Ascending aorta (tissue), 2 donors: ENCODE data around the gene DNASE2B. TPM values are rescaled to one million over a fixed set of nuclear protein-coding genes. Genes with fewer than 3 reads are reported as not detected.

Experiments used
- DNase-seq, 2 donors: peaks; one replicate each; pipeline ENCODE4 v3.0.0-alpha.2; 2019; ENCODE audit warnings: low spot score in 2 of 2
- H3K27ac ChIP-seq, 2 donors: fragments of 200-600 bp; sonication (generic); one replicate each; pipeline ENCODE4 v1.5.1; 2016 to 2017; ENCODE audit warnings: mild to moderate bottlenecking in 1 of 2
- H3K27me3 ChIP-seq: fragments of 200-600 bp; sonication (generic); one replicate; pipeline ENCODE4 v1.5.1; 2017
- H3K36me3 ChIP-seq, 2 donors: fragments of 200-600 bp; sonication (generic); one replicate each; pipeline ENCODE4 v1.5.1; 2016
- H3K4me1 ChIP-seq, 2 donors: fragments of 200-600 bp; sonication (generic); one replicate each; pipeline ENCODE4 v1.5.1; 2016 to 2017; ENCODE audit warnings: mild to moderate bottlenecking in 1 of 2
- H3K4me3 ChIP-seq, 2 donors: fragments of 200-600 bp; sonication (generic); one replicate each; pipeline ENCODE4 v1.5.1; 2016 to 2017; ENCODE audit warnings: mild to moderate bottlenecking in 1 of 2
- H3K9me3 ChIP-seq, 2 donors: fragments of 200-600 bp; sonication (generic); one replicate each; pipeline ENCODE4 v1.5.1; 2016
- intact Hi-C: fragments of 100-400 bp; cut with DNase I; formaldehyde crosslinking; loops from one replicate; pipeline ENCODE4 v1.15.1; 2023
- total RNA-seq: library from RNA; depleted of rRNA; stranded (reverse); fragments of >200 nt; gene quantifications from one replicate; pipeline ENCODE4 v1.1.0, GENCODE V29; 2016
- TF ChIP-seq, protein P1 (sequence below), 3 experiments: fragments of 200-600 bp in 2 of 3; fragments of 450-650 bp in 1 of 3; sonication (generic) in 2 of 3; IDR thresholded peaks; one replicate each; pipeline ENCODE4 v1.5.1; 2016 to 2019; ENCODE audit warnings: antibody characterized with exemption in 3 of 3, mild to moderate bottlenecking in 1 of 3, moderate library complexity in 1 of 3

DNASE2B gene
- total RNA-seq, 1 donor from 2014 or later = not detected

GRCh38 chr1:84363019-84363418, 35.3 kb upstream of the DNASE2B start:
- Histone ChIP-seq H3K27ac (no peak overlapping the region), H3K36me3 (no peaks in the 10 kb centered on the region), H3K4me3 (peak overlapping the region in 1 of 2 donors; percentile 19), H3K9me3 (no peaks in the 10 kb centered on the region), H3K4me1 (peaks cover 0 to 10% of the 10 kb centered on the region in 2 donors), H3K27me3 (no peaks in the 10 kb centered on the region)
- intact Hi-C loops = no loop called here
- DNase-seq = no peak
- TF ChIP-seq, protein P1, sequence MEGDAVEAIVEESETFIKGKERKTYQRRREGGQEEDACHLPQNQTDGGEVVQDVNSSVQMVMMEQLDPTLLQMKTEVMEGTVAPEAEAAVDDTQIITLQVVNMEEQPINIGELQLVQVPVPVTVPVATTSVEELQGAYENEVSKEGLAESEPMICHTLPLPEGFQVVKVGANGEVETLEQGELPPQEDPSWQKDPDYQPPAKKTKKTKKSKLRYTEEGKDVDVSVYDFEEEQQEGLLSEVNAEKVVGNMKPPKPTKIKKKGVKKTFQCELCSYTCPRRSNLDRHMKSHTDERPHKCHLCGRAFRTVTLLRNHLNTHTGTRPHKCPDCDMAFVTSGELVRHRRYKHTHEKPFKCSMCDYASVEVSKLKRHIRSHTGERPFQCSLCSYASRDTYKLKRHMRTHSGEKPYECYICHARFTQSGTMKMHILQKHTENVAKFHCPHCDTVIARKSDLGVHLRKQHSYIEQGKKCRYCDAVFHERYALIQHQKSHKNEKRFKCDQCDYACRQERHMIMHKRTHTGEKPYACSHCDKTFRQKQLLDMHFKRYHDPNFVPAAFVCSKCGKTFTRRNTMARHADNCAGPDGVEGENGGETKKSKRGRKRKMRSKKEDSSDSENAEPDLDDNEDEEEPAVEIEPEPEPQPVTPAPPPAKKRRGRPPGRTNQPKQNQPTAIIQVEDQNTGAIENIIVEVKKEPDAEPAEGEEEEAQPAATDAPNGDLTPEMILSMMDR (IDR thresholded peaks at IDR 0.05) = no peak

- TF ChIP-seq, protein P1 (IDR thresholded peaks at IDR 0.05) = no peak
- Histone ChIP-seq H3K27me3 (no peaks in the 10 kb centered on the region), H3K9me3 (no peaks in the 10 kb centered on the region), H3K4me1 (peaks cover 0 to 10% of the 10 kb centered on the region in 2 donors), H3K36me3 (no peaks in the 10 kb centered on the region), H3K4me3 (no peak overlapping the region), H3K27ac (no peak overlapping the region)
- intact Hi-C loops = no loop called here
- DNase-seq = no peak
Measured at GRCh38 chr1:84363622-84364021, 34.7 kb upstream of the DNASE2B start.

DNA sequence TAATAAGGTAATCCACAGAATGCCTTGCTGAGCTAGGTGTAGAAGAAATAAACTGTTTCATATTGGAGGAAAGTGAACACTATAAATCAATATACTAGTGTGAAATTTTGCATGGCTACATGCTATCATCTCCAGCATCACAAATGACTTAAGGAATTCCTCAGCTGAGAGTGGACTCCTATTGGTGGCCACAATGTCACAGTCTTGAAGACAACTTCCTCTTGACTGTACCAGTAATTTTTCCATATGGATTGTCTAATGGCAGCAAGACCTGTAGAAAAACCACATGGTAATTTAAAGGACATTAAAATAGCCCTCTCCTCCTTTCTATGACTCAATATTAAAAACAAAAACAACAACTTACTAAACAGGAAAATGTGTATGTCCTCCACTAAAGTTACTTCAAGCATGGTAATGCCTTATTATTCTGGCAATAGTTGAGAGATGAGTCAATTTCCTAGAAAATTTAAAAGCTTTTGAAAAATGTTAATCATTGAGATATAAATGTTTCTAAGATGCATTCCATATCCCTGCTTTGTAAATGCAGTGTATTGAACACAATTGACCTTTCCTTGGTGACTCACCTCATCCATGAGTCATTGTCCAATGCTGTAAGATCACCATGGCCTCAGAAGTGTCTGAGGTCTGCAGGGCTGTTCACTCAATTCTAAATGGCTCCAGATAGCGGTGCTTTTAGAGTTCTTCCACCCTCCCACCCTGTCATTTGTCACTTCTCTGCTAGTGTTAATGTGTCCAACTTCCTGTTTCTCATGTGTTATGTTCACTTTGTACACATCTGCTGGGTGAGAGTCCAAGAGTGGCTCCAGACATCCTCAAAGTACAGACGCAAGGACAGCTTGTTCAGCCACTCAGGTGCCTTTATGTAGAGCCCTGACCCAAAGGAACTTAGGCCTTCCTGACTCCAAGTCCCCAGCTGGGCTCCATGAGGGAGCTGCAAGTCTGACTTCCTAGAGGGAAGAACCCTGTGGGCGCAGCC, 32.8 kb upstream of the DNASE2B start:
- no peak overlapping the region for H3K4me3 ChIP-seq
- no peaks in the 10 kb centered on the region for H3K36me3 ChIP-seq
- H3K27me3 ChIP-seq = no peaks in the 10 kb centered on the region
- H3K9me3 ChIP-seq = no peaks in the 10 kb centered on the region
- TF ChIP-seq, protein P1 (IDR thresholded peaks at IDR 0.05) = no peak
- intact Hi-C loops = no loop called here
- DNase-seq = no peak
- H3K27ac ChIP-seq = no peak overlapping the region
- peaks cover 0 to 10% of the 10 kb centered on the region in 2 donors for H3K4me1 ChIP-seq

DNA sequence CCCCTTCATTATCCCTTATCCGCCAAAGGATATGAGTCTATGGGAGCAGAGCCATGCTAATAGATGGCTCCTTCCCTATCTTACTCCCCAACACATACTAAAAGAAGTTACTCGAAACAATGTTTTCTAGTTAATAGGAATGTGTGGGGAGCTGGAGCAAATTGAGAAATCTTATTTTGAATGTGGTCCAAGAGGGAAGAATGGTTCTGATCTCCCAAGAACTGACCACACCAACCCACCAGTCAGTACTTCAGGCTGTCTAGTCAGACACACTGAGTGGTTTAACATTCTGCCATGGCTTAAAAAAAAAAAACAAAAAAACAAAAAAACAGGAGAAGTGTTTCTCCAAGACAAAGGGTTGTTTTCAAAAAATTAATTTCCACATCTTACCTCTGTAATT, 31.5 kb upstream of the DNASE2B start:
- Histone ChIP-seq H3K27ac (no peak overlapping the region), H3K9me3 (no peaks in the 10 kb centered on the region), H3K4me3 (no peak overlapping the region), H3K27me3 (no peaks in the 10 kb centered on the region), H3K4me1 (peaks cover 0 to 10% of the 10 kb centered on the region in 2 donors), H3K36me3 (no peaks in the 10 kb centered on the region)
- TF ChIP-seq, protein P1 (IDR thresholded peaks at IDR 0.05) = no peak
- no peak for DNase-seq
- intact Hi-C loops = no loop called here

DNA sequence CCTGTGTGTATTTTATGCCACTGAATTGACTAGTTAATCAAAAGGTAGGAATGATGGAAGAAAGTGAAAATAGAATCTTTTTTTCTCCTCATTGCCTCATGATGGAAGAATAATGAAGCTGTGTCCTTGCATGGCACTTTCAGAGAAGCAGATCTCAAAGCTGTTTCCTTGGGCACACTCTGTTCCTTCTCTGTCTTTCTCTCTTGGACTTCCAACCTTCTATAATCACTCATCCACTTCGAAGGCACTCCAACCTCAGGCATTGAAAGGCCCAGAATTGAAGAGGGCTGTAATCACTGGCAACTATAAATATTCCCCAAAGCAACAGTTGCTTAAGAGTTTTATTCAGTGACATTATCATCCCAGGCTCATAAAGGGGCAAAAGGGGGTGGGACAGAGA, 31.1 kb upstream of the DNASE2B start:
- no peak overlapping the region for H3K27ac ChIP-seq
- no peaks in the 10 kb centered on the region for H3K36me3 ChIP-seq
- DNase-seq = no peak
- TF ChIP-seq, protein P1 (IDR thresholded peaks at IDR 0.05) = no peak
- H3K9me3 ChIP-seq = no peaks in the 10 kb centered on the region
- no peaks in the 10 kb centered on the region for H3K27me3 ChIP-seq
- H3K4me1 ChIP-seq = peaks cover 0 to 10% of the 10 kb centered on the region in 2 donors
- no peak overlapping the region for H3K4me3 ChIP-seq
- intact Hi-C loops = no loop called here
